A673 (cell line): ENCODE data around the gene SH2B2. TPM values are rescaled to one million over a fixed set of nuclear protein-coding genes. Genes with fewer than 3 reads are reported as not detected.

ENCODE experiments used
- BruUV-seq: library from RNA; stranded (reverse); fragments of 400-500 nt; replicated peaks from 2 replicates; lab custom pipeline; 2021; lab: Mats Ljungman, UMichigan
- CTCF ChIA-PET: fragments of 300-600 bp; sonication (Branson Sonifier 250); formaldehyde crosslinking; loops from one replicate; lab custom pipeline; 2022; ENCODE audit warnings: antibody characterized with exemption; lab: Charles Lee
- POLR2A ChIA-PET: fragments of 300-600 bp; sonication (Branson Sonifier 250); formaldehyde crosslinking; loops from one replicate; lab custom pipeline; 2022; ENCODE audit warnings: antibody characterized with exemption; ENCODE audit not compliant: low non-redundant PET; lab: Charles Lee
- DNase-seq: peaks from one replicate; pipeline ENCODE4 v3.0.0-alpha.2; 2015; ENCODE audit warnings: low spot score
- H3K27ac ChIP-seq: fragments of 200-600 bp; sonication (generic); 2 replicates; pipeline ENCODE4 v1.5.1; 2016; ENCODE audit warnings: mixed run types, low read depth, mild to moderate bottlenecking, mixed read lengths, antibody characterized with exemption, low read length; ENCODE audit not compliant: poor library complexity, severe bottlenecking
- H3K27me3 ChIP-seq: fragments of 200-600 bp; sonication (generic); replicated peaks from 2 replicates; pipeline ENCODE4 v1.6.1; 2017; ENCODE audit warnings: mixed run types, low read depth, mild to moderate bottlenecking, mixed read lengths, antibody characterized with exemption, low read length; ENCODE audit not compliant: insufficient read depth, poor library complexity
- H3K36me3 ChIP-seq: fragments of 200-600 bp; sonication (generic); 2 replicates; pipeline ENCODE4 v1.6.1; 2016; ENCODE audit warnings: mixed run types, mild to moderate bottlenecking, mixed read lengths, antibody characterized with exemption, low read length; ENCODE audit not compliant: insufficient read depth, poor library complexity, severe bottlenecking
- H3K4me1 ChIP-seq: fragments of 200-600 bp; sonication (generic); 2 replicates; pipeline ENCODE4 v1.6.1; 2017; ENCODE audit warnings: mixed run types, mild to moderate bottlenecking, mixed read lengths, antibody characterized with exemption, low read length; ENCODE audit not compliant: insufficient read depth, poor library complexity, severe bottlenecking
- H3K4me3 ChIP-seq: fragments of 200-600 bp; sonication (generic); 2 replicates; pipeline ENCODE4 v1.5.1; 2016; ENCODE audit warnings: low read depth, mixed run types, mild to moderate bottlenecking, mixed read lengths, low read length; ENCODE audit not compliant: poor library complexity, severe bottlenecking
- H3K9me3 ChIP-seq: fragments of 200-600 bp; sonication (generic); 2 replicates; pipeline ENCODE4 v1.6.1; 2016; ENCODE audit warnings: mixed run types, low read depth, mild to moderate bottlenecking, mixed read lengths, antibody characterized with exemption, low read length; ENCODE audit not compliant: poor library complexity, severe bottlenecking
- EZH2 ChIP-seq: fragments of 200-600 bp; sonication (generic); IDR thresholded peaks from 2 replicates; pipeline ENCODE4 v1.6.1; 2017; ENCODE audit warnings: borderline replicate concordance, low read depth, mild to moderate bottlenecking, mixed read lengths, antibody characterized with exemption, low read length; ENCODE audit not compliant: poor library complexity, severe bottlenecking
- intact Hi-C: fragments of 100-400 bp; cut with micrococcal nuclease; formaldehyde crosslinking; loops from one replicate; pipeline ENCODE4 v1.10.0; 2022; ENCODE audit not compliant: unreplicated experiment
- total RNA-seq: library from RNA; stranded (reverse); gene quantifications from 2 replicates; pipeline ENCODE4 v1.2.3, GENCODE V29; 2021
- TF ChIP-seq, protein P1 (sequence below): fragments of 300-800, 200-600 bp; sonication (generic); conservative IDR thresholded peaks from 2 replicates; pipeline ENCODE4 v1.5.1; 2017; ENCODE audit warnings: low read depth, mild to moderate bottlenecking, antibody characterized with exemption, low read length, moderate library complexity, mixed read lengths

The SH2B2 gene
- total RNA-seq, 1 experiment from 2014 or later: 8.6 TPM

GRCh38 chr7:102253973-102254370, 32.7 kb upstream of the SH2B2 start:
- intact Hi-C loops: no loop called here
- TF ChIP-seq EZH2: no peak
- TF ChIP-seq, protein P1, sequence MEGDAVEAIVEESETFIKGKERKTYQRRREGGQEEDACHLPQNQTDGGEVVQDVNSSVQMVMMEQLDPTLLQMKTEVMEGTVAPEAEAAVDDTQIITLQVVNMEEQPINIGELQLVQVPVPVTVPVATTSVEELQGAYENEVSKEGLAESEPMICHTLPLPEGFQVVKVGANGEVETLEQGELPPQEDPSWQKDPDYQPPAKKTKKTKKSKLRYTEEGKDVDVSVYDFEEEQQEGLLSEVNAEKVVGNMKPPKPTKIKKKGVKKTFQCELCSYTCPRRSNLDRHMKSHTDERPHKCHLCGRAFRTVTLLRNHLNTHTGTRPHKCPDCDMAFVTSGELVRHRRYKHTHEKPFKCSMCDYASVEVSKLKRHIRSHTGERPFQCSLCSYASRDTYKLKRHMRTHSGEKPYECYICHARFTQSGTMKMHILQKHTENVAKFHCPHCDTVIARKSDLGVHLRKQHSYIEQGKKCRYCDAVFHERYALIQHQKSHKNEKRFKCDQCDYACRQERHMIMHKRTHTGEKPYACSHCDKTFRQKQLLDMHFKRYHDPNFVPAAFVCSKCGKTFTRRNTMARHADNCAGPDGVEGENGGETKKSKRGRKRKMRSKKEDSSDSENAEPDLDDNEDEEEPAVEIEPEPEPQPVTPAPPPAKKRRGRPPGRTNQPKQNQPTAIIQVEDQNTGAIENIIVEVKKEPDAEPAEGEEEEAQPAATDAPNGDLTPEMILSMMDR: no peak
- H3K27me3 ChIP-seq: no peaks in the 10 kb centered on the region
- peaks cover 16% of the 10 kb centered on the region for H3K4me1 ChIP-seq
- ChIA-PET POLR2A (no interaction called here), CTCF (no interaction called here)
- DNase-seq: no peak
- H3K36me3 ChIP-seq: peaks cover 3% of the 10 kb centered on the region
- no peaks in the 10 kb centered on the region for H3K9me3 ChIP-seq
- no peak overlapping the region for H3K27ac ChIP-seq
- no peak overlapping the region for H3K4me3 ChIP-seq
- BruUV-seq: no TSS peak

DNA sequence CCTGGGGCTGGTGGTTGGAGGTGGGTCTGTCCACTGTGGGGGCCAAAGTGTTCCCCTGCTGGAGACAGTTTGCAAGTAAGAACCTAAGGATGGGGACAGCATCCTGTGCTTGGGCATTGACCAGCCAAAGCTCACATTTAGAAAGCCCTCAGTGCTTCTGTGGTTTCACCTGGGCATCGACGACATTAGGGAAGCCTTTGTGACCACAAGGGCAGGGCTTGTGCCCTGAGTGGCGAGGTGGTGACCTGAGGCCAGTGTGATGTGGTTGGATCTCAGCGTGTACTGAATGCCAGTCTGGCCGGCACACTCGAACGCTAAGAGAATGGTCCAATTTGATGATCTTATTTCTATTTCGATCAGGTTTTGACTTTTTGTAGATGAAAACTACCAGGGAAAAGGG, 32.1 kb upstream of the SH2B2 start:
- Histone ChIP-seq H3K4me1 (peaks cover 16% of the 10 kb centered on the region), H3K9me3 (no peaks in the 10 kb centered on the region), H3K27ac (no peak overlapping the region), H3K4me3 (no peak overlapping the region), H3K36me3 (no peaks in the 10 kb centered on the region), H3K27me3 (no peaks in the 10 kb centered on the region)
- intact Hi-C loops: no loop called here
- TF ChIP-seq, protein P1: no peak
- TF ChIP-seq EZH2: no peak
- CTCF ChIA-PET: no interaction called here
- DNase-seq: no peak
- POLR2A ChIA-PET: no interaction called here
- no TSS peak for BruUV-seq

DNA sequence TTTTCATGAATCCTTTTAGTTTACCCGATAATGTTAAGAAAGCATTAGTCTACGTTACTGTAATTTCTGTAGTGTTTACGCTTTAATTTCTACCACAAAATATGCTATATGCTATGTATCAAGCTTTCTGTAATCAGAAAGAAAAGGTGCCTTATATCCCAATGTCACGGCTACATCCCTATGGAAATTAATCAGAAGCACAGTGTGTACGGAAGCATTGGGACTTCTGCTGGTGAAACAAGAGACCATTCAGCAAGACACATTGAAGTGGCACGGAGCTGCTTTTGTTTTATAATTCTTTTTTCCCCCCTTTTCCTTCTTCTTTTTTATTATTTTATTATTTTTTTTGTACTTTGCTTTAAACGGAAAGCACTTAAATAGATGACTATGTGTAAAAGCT, 31.2 kb upstream of the SH2B2 start:
- CTCF ChIA-PET: no interaction called here
- POLR2A ChIA-PET: no interaction called here

More for the DNA sequence above, 31.2 kb upstream of the SH2B2 start:
- intact Hi-C loops: no loop called here
- no peak overlapping the region for H3K27ac ChIP-seq
- H3K9me3 ChIP-seq: no peaks in the 10 kb centered on the region
- no peak for TF ChIP-seq EZH2
- TF ChIP-seq, protein P1: no peak
- H3K27me3 ChIP-seq: no peaks in the 10 kb centered on the region
- DNase-seq: no peak
- BruUV-seq: no TSS peak
- H3K4me1 ChIP-seq: peaks cover 16% of the 10 kb centered on the region
- H3K36me3 ChIP-seq: no peaks in the 10 kb centered on the region
- no peak overlapping the region for H3K4me3 ChIP-seq
